C4-2B (cell line): Measurements from ENCODE around the gene SHISAL1.

Source experiments
- CTCF ChIP-seq: fragments of 450-650 bp; conservative IDR thresholded peaks from 2 replicates; pipeline ENCODE4 v1.5.1; 2017; ENCODE audit warnings: mild to moderate bottlenecking
- ZFX ChIP-seq: fragments of 450-650 bp; IDR thresholded peaks from 2 replicates; pipeline ENCODE4 v1.6.1; 2017

GRCh38 chr22:44299124-44299523 lies 13.6 kb downstream of the SHISAL1 start:
- TF ChIP-seq CTCF: no peak
- no peak for TF ChIP-seq ZFX
